DMS 273 (cell line): Measurements from ENCODE around the gene UQCRC2.
"Not testable (repeated sequence)": the region's sequence is repeated elsewhere in the genome, so short reads cannot be mapped to it uniquely, and the experiment has no call there.

ENCODE experiments used
- DNase-seq: peaks from one replicate; lab custom pipeline; 2025; ENCODE audit not compliant: unreplicated experiment; lab: John Stamatoyannopoulos, UW

The UQCRC2 gene

DNA sequence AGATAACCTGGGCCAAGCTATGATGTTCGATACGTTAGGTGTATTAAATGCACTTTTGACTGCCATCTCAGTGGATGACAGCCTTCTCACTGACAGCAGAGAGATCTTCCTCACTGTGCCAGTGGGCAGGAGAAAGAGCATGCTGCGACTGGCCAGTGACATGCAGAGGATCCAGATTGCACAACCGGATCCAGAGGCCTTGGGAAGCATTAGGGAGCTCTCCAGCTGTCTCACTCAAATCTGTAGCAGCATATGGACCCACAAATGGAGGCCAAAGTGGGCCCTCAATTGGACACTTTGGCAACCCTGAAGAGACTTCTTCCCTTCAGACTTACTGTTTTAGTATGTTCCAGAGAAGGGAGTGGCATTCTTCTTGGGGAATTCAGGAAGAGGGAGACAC lies 26.9 kb downstream of the UQCRC2 start:
- DNase-seq: no peak

- DNase-seq: no peak
Measured at GRCh38 chr16:21982108-21982507, 28.9 kb downstream of the UQCRC2 start.

DNA sequence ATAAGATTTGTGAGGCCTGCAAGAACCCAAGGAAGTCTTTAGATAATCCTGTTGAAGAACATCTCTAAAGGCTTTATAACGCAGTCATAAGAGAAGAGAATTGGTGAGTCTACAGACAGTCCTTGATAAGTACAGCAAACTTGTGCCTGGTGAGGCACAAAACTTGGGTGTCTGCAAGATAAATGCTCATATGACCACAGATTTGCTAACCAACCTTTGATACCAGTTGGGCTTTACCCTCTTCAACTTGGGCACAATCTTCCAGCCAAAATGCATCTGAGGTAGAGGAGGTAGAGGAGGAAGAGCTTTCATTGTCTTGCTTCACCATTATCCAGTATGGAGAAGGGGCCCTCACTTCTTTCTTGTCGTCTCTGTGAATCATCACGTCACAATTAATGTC lies 30.9 kb downstream of the UQCRC2 start:
- no peak for DNase-seq

DNA sequence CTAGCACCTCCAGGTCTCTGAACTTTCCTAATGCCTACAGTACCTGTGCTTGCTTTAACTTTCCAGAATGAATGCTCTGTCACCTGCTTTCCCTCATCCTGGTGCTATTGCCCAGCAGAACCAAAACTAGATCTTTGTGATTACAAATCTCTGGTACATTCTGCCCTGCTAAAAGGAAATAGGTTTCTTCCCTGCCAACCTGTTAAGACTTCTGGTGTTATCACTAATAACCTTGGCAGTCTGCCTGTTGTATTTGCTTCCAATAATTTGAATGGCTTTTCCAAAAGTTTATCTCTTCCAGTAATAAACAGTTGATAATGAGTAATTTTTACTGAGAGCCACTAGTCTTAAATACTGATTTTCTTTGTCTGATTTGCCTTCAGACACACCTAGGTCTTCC lies 32.4 kb downstream of the UQCRC2 start:
- no peak for DNase-seq

DNA sequence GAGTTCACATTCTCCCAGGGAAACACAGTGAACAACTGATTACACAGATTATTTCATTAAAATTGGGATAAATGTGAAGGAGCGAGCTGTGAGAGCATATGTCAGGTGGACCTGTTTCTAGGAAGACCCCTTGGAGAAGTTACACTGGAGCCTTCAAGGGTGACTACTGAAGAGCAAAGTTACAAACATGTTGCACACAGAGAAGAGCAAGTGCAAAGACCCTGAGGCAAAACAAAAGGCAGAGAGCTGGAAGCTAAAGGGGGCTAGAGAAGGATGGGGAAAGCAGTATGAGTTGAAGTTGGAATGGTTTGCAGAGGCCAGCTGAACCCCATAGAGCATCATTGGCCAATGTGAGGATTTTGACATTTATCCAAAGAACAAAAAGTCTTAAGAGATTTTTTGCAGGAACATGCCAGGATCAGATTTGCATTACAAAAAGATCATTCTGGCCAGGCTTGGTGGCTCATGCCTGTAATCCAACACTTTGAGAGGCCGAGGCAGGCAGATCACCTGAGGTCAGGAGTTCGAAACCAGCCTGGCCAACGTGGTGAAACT lies 33.6 kb downstream of the UQCRC2 start:
- no peak for DNase-seq

- DNase-seq: no peak
Measured at GRCh38 chr16:21987498-21987897, 34.3 kb downstream of the UQCRC2 start.

GRCh38 chr16:21989133-21989532 lies 36.0 kb downstream of the UQCRC2 start:
- no peak for DNase-seq

DNA sequence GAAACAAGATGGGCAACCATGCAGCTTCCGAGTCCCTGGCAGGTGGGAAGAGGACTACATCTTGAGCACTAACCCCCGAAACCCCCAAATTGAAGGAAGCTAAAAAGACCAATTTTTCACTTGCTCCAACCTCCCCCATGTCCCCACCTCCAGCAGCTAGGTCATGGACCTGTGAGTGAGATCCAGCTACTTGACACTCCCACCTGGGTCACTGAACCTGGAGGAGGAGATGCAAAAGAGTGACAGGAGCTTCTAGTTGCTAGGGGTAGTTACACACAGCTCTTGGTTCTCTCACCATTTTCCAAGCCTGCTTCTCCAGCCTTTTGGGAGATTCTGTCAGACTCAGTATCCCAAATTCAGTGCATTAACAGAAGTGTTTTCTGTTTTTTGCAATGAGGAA lies 36.6 kb downstream of the UQCRC2 start:
- no peak for DNase-seq

DNA sequence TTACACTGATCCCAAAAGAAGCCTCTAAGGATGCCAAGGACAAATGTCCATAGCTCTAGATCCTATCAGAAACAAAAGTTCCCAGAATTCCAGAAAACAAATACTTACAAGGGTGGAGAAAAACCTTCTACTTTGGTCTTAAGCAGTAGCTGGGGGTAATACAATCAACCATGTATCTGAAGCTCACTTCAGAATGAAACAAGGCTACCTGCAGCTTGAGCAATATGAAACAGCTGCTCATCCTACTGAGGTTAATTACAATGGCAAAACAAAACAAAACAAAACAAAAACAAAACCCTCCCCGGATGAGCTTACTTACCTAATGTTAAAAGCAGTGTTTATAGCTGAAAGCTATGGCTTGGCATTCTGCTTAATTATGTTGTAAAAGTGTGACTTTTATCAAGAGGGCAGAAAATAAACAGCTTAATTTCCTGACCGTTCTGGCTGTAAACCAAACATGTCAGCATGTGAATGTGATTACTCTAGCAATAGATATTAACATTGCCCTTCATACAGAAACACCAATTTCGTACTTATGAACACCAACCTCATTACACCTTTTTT lies 37.3 kb downstream of the UQCRC2 start:
- DNase-seq: no peak

DNA sequence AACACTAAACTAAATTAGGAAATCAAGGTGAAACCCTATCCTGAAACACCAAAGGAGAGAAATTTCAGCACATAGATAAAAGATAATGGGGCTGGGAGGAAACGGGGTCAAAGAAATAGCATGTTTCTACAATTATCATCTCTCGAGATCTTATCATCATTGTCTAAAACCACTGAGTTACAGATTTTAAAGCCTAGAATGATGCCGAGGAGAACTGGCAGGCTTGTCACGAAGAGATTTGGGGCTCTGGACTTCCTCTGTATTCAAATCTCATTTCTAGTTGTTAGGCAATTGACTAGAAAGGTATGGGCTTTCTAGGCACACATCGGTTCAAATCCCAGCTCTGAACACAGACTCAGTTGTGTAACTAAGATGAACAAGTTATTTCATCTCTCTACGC lies 38.5 kb downstream of the UQCRC2 start:
- no peak for DNase-seq

DNA sequence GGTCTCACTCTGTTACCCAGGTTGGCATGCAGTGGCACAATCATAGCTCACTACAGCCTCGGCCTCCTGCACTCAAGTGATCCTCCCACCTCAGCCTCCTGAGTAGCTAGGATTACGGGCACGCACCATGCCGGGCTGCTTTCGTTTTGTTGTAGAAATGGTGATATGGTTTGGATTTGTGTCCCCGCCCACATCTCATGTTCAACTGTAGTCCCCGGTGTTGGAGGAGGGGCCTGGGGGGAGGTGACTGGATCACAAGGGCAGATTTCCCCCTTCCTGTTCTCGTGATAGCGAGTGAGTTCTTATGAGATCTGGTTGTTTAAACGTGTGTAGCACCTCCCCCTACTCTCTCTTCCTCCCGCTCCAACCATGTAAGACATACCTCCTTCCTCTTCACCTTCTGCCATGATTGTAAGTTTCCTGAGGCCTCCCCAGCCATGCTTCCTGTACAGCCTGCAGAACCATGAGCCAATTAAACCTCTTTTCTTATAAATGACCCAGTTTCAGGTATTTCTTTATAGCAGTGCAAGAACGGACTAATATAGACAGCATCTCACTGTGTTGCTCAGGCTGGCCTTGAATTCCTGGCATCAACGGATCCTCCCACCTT lies 41.8 kb downstream of the UQCRC2 start:
- no peak for DNase-seq

- no peak for DNase-seq
Measured at GRCh38 chr16:21996923-21997696, 43.9 kb downstream of the UQCRC2 start.

DNA sequence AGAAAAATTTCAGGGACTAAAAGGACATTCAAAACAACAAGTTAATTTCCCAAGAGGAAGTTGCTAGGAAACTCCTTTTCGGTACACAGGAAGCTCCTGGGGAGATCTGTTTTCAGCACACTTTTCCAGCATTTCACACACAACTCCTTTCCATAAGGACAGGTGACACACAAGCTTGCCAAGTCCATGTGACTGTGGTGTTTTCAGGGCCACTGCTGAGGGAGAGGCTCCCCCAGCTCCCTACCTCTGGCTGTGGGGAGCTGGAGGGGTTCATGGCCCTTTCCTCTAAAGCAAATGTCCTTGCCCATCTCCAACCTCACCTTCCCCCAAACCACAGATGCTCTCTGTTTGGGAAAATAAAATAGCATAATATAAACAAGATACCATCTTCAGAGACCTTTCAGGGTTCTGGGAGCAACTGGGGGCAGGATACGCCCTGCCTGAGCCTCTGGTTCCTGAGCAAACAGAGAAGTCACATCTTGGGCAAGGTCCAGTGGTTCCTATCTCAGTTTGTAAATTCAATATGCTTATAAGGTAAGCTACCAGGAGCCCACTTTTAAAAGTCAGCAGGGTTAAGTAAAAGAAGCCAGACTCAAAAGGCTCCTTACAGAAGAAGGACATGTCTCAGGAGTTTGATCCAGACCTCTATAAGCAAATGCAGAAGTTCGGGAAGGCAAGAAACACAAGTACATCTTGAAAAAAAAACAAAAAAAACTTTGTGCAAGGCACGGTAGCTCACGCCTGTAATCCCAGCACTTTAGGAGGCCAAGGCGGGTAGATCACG lies 44.7 kb downstream of the UQCRC2 start:
- DNase-seq: no peak

DNA sequence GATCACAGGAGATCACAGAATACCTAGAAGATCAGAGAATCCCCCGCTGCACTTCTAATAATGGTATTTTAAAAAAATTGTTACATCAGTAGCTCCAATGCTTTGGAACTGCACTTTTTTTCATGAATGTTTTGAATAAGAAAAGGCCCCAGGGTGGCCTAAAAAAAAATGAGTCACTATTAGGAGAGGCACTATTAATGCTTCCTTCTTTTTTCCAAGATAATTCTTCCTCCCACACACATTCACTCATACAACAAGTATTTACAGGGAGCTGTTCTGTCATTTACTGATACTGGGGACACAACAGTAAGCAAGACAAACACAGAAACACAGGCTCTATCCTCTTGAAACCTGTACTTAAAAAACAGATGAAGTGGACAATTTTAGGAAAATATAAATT lies 48.4 kb downstream of the UQCRC2 start:
- DNase-seq: no peak

- not testable (repeated sequence) for DNase-seq
Measured at GRCh38 chr16:22002047-22002446, 48.9 kb downstream of the UQCRC2 start.

- DNase-seq: no peak
Measured at GRCh38 chr16:22003195-22003594, 50.0 kb downstream of the UQCRC2 start.

GRCh38 chr16:22004341-22004740 lies 51.2 kb downstream of the UQCRC2 start:
- DNase-seq: no peak

GRCh38 chr16:22005746-22006145 lies 52.6 kb downstream of the UQCRC2 start:
- DNase-seq: no peak

DNA sequence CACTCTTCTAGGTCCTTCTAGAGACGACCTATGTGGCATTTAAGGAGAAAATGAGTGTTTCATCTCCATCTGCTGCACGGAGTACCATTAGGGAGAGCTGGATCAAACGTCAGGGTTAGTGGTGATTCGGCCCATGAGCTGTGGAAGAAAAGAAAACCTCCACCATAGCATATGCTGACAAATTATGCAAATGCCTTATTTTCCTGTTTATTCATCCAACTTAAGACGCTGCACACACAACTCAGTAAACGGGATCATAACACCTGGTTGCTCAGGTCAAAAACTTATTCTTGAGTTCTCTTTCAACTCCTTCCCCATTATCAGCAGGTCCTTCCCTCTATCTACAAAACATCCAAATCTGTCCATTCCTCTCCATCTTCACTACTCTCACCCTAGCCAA lies 53.5 kb downstream of the UQCRC2 start:
- DNase-seq: no peak

DNA sequence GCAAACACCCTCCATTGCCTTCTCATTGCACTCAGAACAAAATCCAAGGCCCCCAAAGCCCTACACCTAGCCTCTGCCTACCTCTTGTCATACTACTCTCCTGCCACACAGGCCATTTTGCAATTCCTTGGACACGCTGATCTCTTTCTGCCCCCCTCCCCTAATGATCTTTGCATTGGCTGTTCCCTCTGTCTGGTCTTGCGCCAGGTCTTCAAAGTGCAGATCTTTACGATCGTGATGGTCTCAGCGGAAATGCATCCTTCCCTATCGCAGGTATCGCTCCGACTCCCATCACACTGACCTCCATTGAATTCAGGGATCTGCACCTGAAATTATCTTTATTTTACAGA lies 54.0 kb downstream of the UQCRC2 start:
- DNase-seq: peak; percentile 40

GRCh38 chr16:22007509-22008214 lies 54.5 kb downstream of the UQCRC2 start, which contains the start of gene MOSMO:
Gene MOSMO, plus strand, starts transcription at chr16:22008111. Its CDS starts 191 bp downstream, at chr16:22008302.
- DNase-seq: peak; percentile 82
